ENCODE measurements around the gene AKAP6. TPM values are rescaled to one million over a fixed set of nuclear protein-coding genes. Genes with fewer than 3 reads are reported as not detected.

The AKAP6 gene
- total and polyA plus RNA-seq, 7 donors = 0.60 to 56.2 (median 29.5) TPM; not detected in 1

- Histone ChIP-seq H3K4me3 (no peak overlapping the region), H3K27ac (no peak overlapping the region), H3K36me3 (no peaks in the 10 kb centered on the region), H3K4me1 (no peaks in the 10 kb centered on the region), H3K9me3 (no peaks in the 10 kb centered on the region), H3K27me3 (no peaks in the 10 kb centered on the region)
- TF ChIP-seq POLR2A (IDR thresholded peaks at IDR 0.05) = no peak
- TF ChIP-seq, protein P1, sequence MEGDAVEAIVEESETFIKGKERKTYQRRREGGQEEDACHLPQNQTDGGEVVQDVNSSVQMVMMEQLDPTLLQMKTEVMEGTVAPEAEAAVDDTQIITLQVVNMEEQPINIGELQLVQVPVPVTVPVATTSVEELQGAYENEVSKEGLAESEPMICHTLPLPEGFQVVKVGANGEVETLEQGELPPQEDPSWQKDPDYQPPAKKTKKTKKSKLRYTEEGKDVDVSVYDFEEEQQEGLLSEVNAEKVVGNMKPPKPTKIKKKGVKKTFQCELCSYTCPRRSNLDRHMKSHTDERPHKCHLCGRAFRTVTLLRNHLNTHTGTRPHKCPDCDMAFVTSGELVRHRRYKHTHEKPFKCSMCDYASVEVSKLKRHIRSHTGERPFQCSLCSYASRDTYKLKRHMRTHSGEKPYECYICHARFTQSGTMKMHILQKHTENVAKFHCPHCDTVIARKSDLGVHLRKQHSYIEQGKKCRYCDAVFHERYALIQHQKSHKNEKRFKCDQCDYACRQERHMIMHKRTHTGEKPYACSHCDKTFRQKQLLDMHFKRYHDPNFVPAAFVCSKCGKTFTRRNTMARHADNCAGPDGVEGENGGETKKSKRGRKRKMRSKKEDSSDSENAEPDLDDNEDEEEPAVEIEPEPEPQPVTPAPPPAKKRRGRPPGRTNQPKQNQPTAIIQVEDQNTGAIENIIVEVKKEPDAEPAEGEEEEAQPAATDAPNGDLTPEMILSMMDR (IDR thresholded peaks at IDR 0.05) = no peak
- TF ChIP-seq EP300 (IDR thresholded peaks at IDR 0.05) = no peak
- intact Hi-C loops (cut with DNase I) = no loop called here
- WGBS, 2 donors = 88 to 94% methylated on average over 1 of the region's 1 CpG
- no peak for DNase-seq
Observed at GRCh38 chr14:32756173-32756572, 427.1 kb downstream of the AKAP6 start.

GRCh38 chr14:32756775-32757174, 427.7 kb downstream of the AKAP6 start:
- no peaks in the 10 kb centered on the region for H3K9me3 ChIP-seq
- TF ChIP-seq, protein P1 (IDR thresholded peaks at IDR 0.05) = no peak
- TF ChIP-seq POLR2A (IDR thresholded peaks at IDR 0.05) (no peak), EP300 (IDR thresholded peaks at IDR 0.05) (no peak), POLR2AphosphoS5 (IDR thresholded peaks at IDR 0.05) (no peak)
- WGBS, 2 donors = 88 to 89% methylated on average over 3 of the region's 3 CpGs
- H3K4me1 ChIP-seq = no peaks in the 10 kb centered on the region
- DNase-seq = no peak
- H3K36me3 ChIP-seq = no peaks in the 10 kb centered on the region
- no peak overlapping the region for H3K27ac ChIP-seq
- H3K4me3 ChIP-seq = no peak overlapping the region
- no peaks in the 10 kb centered on the region for H3K27me3 ChIP-seq
- intact Hi-C loops (cut with DNase I) = no loop called here

GRCh38 chr14:32757568-32757967, 428.5 kb downstream of the AKAP6 start:
- no peaks in the 10 kb centered on the region for H3K9me3 ChIP-seq
- no peak for DNase-seq
- H3K27me3 ChIP-seq = no peaks in the 10 kb centered on the region
- TF ChIP-seq POLR2AphosphoS5 (IDR thresholded peaks at IDR 0.05) = no peak
- TF ChIP-seq POLR2A (IDR thresholded peaks at IDR 0.05) = no peak
- no peak for TF ChIP-seq EP300 (IDR thresholded peaks at IDR 0.05)
- TF ChIP-seq, protein P1 (IDR thresholded peaks at IDR 0.05) = no peak
- no peak overlapping the region for H3K27ac ChIP-seq
- no peak overlapping the region for H3K4me3 ChIP-seq
- no peaks in the 10 kb centered on the region for H3K4me1 ChIP-seq
- intact Hi-C loops (cut with DNase I) = no loop called here
- 78 to 81% methylated on average over 4 of the region's 4 CpGs for WGBS, 2 donors
- H3K36me3 ChIP-seq = no peaks in the 10 kb centered on the region

GRCh38 chr14:32761381-32761968, 432.4 kb downstream of the AKAP6 start:
- Histone ChIP-seq H3K4me1 (no peaks in the 10 kb centered on the region), H3K27me3 (no peaks in the 10 kb centered on the region), H3K4me3 (no peak overlapping the region), H3K27ac (no peak overlapping the region), H3K9me3 (no peaks in the 10 kb centered on the region), H3K36me3 (no peaks in the 10 kb centered on the region)
- TF ChIP-seq EP300 (IDR thresholded peaks at IDR 0.05) (no peak), POLR2AphosphoS5 (IDR thresholded peaks at IDR 0.05) (no peak)
- intact Hi-C loops (cut with DNase I) = no loop called here
- 78 to 80% methylated on average over 5 of the region's 5 CpGs for WGBS, 2 donors
- no peak for DNase-seq

GRCh38 chr14:32762886-32763285, 433.8 kb downstream of the AKAP6 start:
- no peak for TF ChIP-seq EP300 (IDR thresholded peaks at IDR 0.05)
- TF ChIP-seq POLR2A (IDR thresholded peaks at IDR 0.05) = no peak
- TF ChIP-seq, protein P1 (IDR thresholded peaks at IDR 0.05) = no peak
- TF ChIP-seq POLR2AphosphoS5 (IDR thresholded peaks at IDR 0.05) = no peak
- Histone ChIP-seq H3K4me3 (no peak overlapping the region), H3K27me3 (no peaks in the 10 kb centered on the region), H3K36me3 (no peaks in the 10 kb centered on the region), H3K4me1 (no peaks in the 10 kb centered on the region), H3K9me3 (no peaks in the 10 kb centered on the region), H3K27ac (no peak overlapping the region)
- intact Hi-C loops (cut with DNase I) = no loop called here
- no peak for DNase-seq
- 86 to 93% methylated on average over 2 of the region's 2 CpGs for WGBS, 2 donors
